Measurements from ENCODE around the gene BAZ1A.

The BAZ1A gene

DNA sequence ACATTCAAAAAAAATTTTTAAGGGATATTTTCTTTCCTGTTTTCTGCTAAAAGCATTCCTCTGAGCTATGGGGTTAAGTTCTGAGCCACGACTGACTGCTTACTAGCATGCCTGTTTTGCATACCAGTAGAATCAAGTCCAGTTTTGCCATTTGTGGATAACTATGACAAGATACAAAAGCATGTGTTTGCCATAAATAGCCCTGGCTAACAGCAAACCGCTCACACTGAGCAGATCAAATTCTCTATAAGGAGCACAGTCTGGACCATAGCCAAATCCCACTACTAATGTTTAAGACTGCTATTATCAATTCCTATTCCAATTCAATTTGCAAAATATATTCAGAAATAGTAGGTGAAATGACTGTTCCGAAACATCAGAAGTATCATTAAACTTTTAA lies 164.0 kb downstream of the BAZ1A start:
- no peak for TF ChIP-seq FOXP2 (optimal IDR thresholded peaks at IDR 0.05; ENCODE audit: borderline replicate concordance, extremely low read depth, extremely low read length, insufficient read depth)
- no peak for TF ChIP-seq SIN3A (IDR thresholded peaks at IDR 0.05; ENCODE audit: borderline replicate concordance, insufficient read depth, low read length)

DNA sequence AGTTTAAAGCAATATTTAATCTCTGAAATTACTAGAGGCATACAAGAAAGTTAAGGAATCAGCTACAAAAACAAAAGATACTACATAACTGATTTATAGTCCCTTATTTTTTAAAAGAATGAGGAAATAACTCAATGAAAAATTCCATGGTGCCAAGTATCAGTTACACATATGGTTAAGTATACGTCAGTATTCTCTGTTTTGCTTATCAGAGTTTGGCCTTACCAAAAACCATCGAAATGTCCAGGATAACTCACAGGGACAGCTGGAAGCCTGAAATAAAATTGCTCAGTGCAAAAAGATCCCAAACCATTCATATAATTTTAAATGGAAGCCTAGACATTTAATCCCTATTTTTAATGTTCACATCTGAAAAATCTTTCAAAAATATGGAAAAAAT lies 164.4 kb downstream of the BAZ1A start:
- TF ChIP-seq, protein P1, sequence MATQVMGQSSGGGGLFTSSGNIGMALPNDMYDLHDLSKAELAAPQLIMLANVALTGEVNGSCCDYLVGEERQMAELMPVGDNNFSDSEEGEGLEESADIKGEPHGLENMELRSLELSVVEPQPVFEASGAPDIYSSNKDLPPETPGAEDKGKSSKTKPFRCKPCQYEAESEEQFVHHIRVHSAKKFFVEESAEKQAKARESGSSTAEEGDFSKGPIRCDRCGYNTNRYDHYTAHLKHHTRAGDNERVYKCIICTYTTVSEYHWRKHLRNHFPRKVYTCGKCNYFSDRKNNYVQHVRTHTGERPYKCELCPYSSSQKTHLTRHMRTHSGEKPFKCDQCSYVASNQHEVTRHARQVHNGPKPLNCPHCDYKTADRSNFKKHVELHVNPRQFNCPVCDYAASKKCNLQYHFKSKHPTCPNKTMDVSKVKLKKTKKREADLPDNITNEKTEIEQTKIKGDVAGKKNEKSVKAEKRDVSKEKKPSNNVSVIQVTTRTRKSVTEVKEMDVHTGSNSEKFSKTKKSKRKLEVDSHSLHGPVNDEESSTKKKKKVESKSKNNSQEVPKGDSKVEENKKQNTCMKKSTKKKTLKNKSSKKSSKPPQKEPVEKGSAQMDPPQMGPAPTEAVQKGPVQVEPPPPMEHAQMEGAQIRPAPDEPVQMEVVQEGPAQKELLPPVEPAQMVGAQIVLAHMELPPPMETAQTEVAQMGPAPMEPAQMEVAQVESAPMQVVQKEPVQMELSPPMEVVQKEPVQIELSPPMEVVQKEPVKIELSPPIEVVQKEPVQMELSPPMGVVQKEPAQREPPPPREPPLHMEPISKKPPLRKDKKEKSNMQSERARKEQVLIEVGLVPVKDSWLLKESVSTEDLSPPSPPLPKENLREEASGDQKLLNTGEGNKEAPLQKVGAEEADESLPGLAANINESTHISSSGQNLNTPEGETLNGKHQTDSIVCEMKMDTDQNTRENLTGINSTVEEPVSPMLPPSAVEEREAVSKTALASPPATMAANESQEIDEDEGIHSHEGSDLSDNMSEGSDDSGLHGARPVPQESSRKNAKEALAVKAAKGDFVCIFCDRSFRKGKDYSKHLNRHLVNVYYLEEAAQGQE (IDR thresholded peaks at IDR 0.05; ENCODE audit: insufficient read depth in 1 of 2, low read depth in 2 of 2, low read length in 2 of 2): no peak

DNA sequence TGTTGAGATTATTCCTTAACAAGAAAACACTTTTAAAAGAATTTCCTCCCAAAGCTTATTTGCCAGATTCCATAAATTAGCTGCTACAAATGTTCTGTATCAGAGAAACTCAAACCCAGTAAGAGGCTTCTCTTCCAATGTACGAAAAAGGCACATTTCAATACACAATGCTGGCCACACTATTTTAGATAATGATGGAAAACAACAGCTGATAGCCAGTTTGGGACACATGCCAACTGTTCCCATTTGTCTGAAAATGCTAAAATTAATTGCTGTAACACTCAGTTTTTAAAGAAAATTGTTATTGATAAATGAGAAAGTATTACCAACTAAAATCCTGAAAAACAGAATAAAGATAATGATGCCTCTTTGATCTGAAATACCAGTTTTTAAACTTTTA lies 165.2 kb downstream of the BAZ1A start:
- TF ChIP-seq FOXP2 (optimal IDR thresholded peaks at IDR 0.05; ENCODE audit: borderline replicate concordance, extremely low read depth, extremely low read length, insufficient read depth) (no peak), SIN3A (IDR thresholded peaks at IDR 0.05; ENCODE audit: borderline replicate concordance, insufficient read depth, low read length) (no peak), POLR2AphosphoS5 (IDR thresholded peaks at IDR 0.05; ENCODE audit: low read depth, low read length) (no peak), TAF1 (IDR thresholded peaks at IDR 0.05; ENCODE audit: borderline replicate concordance, insufficient read depth, low read length) (no peak)
- TF ChIP-seq, protein P1 (IDR thresholded peaks at IDR 0.05; ENCODE audit: insufficient read depth in 1 of 2, low read depth in 2 of 2, low read length in 2 of 2): no peak

DNA sequence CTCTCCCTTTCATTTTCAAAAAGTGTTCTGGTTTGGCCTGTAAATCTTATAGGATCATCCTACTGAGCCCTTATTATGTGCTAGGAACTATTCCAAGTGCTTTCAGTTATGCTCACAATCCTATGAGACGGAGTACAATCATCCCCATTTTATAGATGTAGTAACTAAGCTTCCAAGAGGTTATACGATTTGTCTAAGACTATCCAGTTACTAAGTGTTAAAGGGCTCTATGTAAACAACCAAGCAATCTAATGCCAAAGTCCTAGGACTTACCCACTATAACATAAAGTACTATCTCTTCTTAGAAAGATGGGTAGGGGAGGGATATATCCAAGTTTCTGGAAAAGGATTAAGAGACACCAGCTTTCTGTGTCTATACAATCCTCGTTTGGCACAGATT lies 167.4 kb downstream of the BAZ1A start:
- TF ChIP-seq POLR2AphosphoS5 (IDR thresholded peaks at IDR 0.05; ENCODE audit: low read depth, low read length) (no peak), SIN3A (IDR thresholded peaks at IDR 0.05; ENCODE audit: borderline replicate concordance, insufficient read depth, low read length) (no peak), TAF1 (IDR thresholded peaks at IDR 0.05; ENCODE audit: borderline replicate concordance, insufficient read depth, low read length) (no peak)
- TF ChIP-seq, protein P1 (IDR thresholded peaks at IDR 0.05; ENCODE audit: insufficient read depth in 1 of 2, low read depth in 2 of 2, low read length in 2 of 2): no peak
